Gastroesophageal sphincter (tissue), 3 donors: ENCODE data around the gene RERE.

Experiments
- CTCF ChIP-seq, 4 experiments: fragments of 200-600 bp in 2 of 4; fragments of 450-650 bp in 2 of 4; sonication (generic) in 1 of 4; IDR thresholded peaks; one replicate each; pipeline ENCODE4 v1.5.1; 2017 to 2019; ENCODE audit warnings: antibody characterized with exemption in 4 of 4, mild to moderate bottlenecking in 2 of 4, moderate library complexity in 2 of 4
- EP300 ChIP-seq: sonication (generic); formaldehyde crosslinking; IDR thresholded peaks from one replicate; pipeline ENCODE4 v1.6.1; 2017; ENCODE audit warnings: antibody characterized with exemption, mild to moderate bottlenecking
- POLR2A ChIP-seq, 2 donors: fragments of 450-650 bp; IDR thresholded peaks; one replicate each; pipeline ENCODE4 v1.6.1; 2017; ENCODE audit warnings: antibody characterized with exemption in 2 of 2, mild to moderate bottlenecking in 2 of 2, moderate library complexity in 1 of 2

- TF ChIP-seq CTCF (IDR thresholded peaks at IDR 0.05), result no peak
- no peak for TF ChIP-seq POLR2A (IDR thresholded peaks at IDR 0.05)
- TF ChIP-seq EP300, result no peak
Measured at GRCh38 chr1:8524627-8525157, 292.7 kb downstream of the RERE start.
